Measurements from ENCODE around the gene CLK2. TPM values are rescaled to one million over a fixed set of nuclear protein-coding genes. Genes with fewer than 3 reads are reported as not detected.

CLK2 gene
- total RNA-seq, 2 experiments from 2014 or later, result 78.0 to 82.0 TPM

DNA sequence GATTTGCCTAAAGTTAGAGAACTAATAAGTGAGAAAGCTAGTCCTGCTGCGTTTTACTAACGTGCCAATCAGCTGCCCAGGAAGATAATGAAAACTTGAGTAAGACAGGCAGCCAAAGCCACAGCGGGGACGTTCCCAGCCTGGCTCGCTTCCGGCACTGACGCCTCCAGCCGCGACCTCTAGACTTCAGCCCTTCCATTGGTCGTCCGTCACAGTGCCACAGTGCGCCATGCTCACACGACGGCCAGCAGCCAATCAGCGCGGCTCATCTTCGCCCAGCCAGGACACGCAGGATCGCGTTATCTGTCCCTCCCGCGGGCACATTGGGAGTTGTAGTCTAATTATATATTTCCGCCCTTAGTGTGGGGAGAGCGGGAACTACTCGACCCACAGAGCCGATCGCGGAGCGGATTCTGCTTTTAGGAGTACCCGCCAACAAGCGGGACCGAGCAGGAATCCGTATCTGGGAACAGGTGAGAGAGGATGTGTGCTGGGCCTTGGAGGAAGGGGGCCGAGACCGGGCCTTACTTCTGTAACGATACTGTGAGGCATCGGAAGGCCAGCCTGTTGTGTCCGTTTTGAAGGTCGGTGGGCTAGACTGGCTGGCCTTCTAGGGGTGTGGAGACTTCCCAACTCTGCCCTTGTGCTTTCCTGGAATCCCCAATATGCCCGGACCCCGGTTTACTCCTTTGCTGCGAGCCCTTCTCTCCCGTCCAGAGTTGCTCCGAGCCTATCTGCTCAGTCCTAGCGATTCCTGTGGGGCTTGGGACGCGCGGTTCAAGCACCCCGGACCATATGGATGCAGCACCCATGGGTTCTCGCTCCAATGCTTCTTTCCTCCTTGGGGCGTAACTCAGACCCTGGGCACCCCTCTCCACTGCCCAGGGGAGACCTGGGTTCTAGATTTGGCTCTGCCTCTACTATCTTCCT, 35.5 kb upstream of the CLK2 start, which contains the start of gene FDPS:
FDPS (plus strand) TSS at position 374 of the 930 bp plus-strand sequence. CDS start 924 bp downstream, outside the sequence.
- ChIA-PET CTCF (interaction anchor here (0.6 to 2.3 kb wide), 9 partner anchors 8 to 136 kb away, joined by 3 to 39 read pairs (median 4); partner anchors contain the start of genes KRTCAP2 and RUSC1), POLR2A (interaction anchor here (0.7 to 6.1 kb wide), 16 partner anchors 9 to 255 kb away, joined by 3 to 50 read pairs (median 4); partner anchors contain the start of genes CLK2, HCN3, KRTCAP2 and RUSC1)
- Mint-ChIP-seq H3K36me3 (ENCODE audit: low read depth) (peaks cover 44% of the 10 kb centered on the region), H3K27ac (peak within 1 kb of the TSS; percentile 97), H3K9me3 (no peaks in the 10 kb centered on the region), H3K27me3 (no peaks in the 10 kb centered on the region), H3K4me1 (peaks cover 50% of the 10 kb centered on the region), H3K4me3 (peak within 1 kb of the TSS; percentile 92)
- DNase-seq, result peak; percentile 99

DNA sequence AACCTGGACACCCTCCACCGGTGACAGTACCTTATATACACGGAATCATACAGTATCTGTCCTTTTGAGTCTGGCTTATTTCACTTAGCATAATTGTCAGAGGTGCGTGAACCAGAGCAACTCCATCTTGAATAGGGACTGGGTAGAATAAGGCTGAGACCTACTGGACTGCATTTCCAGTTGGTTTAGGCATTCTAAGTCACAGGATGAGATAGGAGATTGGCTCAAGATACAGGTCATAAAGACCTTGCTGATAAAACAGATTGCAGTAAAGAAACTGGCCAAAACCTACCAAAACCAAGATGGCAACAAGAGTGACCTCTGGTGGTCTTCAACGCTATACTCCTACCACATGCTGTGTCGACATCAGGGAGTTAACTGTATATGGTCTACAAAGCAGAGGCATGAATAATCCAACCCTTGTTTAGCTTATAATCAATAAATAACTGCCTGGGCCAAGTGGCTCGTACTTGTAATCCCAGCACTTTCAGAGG, 34.0 kb upstream of the CLK2 start:
- peaks cover 40% of the 10 kb centered on the region for H3K4me1 Mint-ChIP-seq
- POLR2A ChIA-PET, result interaction anchor here (0.9 to 6.1 kb wide), 9 partner anchors 11 to 155 kb away, joined by 3 to 50 read pairs (median 6); partner anchors contain the start of genes CLK2, RUSC1 and SCAMP3
- CTCF ChIA-PET, result interaction anchor here (0.8 to 2.3 kb wide), 8 partner anchors 14 to 135 kb away, joined by 3 to 39 read pairs (median 4); partner anchors contain the start of genes KRTCAP2 and RUSC1

DNA sequence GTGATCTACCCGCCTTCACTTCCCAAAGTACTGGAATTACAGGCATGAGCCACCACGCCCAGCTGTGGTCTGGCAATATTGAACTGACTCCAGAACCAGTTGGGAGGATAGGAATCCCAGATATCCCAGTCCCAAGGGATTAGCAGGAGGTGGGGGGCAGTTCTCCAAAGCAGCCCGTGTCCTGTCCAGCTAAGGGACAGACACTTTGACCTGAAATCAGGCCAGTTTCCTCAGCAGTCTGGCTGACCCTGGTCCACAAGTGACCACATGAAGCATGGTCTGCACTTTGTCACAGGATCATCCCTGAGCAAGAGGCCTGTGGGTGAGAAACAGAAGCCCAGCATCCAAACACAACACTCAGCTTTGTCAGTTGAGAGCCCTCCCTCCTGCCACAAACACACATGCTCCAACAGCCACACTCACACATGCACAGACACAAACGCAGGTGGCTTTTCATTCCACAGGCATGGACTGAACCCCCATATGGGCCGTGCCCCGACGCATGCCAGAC, 32.6 kb upstream of the CLK2 start:
- ChIA-PET POLR2A (interaction anchor here (1.7 kb wide), 1 partner anchor 33 kb away, joined by 3 read pairs; the partner anchor contains the start of gene CLK2), CTCF (interaction anchor here (0.6 to 0.8 kb wide), 3 partner anchors 18 to 300 kb away, joined by 3 read pairs; no protein-coding TSS in a partner anchor)
- Mint-ChIP-seq H3K4me1 (peaks cover 27% of the 10 kb centered on the region), H3K4me3 (no peak overlapping the region), H3K27me3 (no peaks in the 10 kb centered on the region), H3K27ac (peak overlapping the region; percentile 21), H3K9me3 (no peaks in the 10 kb centered on the region), H3K36me3 (ENCODE audit: low read depth) (peaks cover 20% of the 10 kb centered on the region)
- no peak for DNase-seq

More for the DNA sequence above, 34.0 kb upstream of the CLK2 start:
- peak overlapping the region; percentile 97 for H3K27ac Mint-ChIP-seq
- peaks cover 32% of the 10 kb centered on the region for H3K36me3 Mint-ChIP-seq (ENCODE audit: low read depth)
- H3K4me3 Mint-ChIP-seq, result peak overlapping the region; percentile 17
- DNase-seq, result no peak
- no peaks in the 10 kb centered on the region for H3K9me3 Mint-ChIP-seq
- H3K27me3 Mint-ChIP-seq, result no peaks in the 10 kb centered on the region

DNA sequence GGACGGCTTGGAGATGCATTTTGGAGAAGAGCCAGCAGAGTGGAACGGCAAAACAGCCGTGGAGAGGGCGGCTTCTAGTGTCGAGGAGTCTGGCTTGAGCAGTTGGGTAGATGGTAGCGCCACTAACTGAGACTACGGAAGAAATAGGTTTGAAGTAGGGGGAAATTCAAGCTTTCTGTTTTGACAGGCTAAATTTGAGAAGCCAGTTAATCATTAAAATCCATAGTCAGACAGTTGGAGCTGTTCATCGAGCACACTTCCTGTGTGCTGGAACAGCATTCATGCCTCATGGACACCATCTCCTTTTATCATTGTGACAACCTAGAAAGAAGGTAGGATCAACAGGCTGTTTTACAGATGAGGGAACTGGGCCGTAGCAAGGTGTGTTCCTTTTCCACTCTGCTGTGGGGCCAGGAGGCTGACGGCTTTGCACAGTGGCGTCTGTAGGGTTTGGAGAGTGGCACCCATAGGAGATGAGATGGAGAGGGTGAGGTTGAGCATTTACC, 31.3 kb upstream of the CLK2 start:
- no peak for DNase-seq
- ChIA-PET POLR2A (interaction anchor here (0.7 to 1.7 kb wide), 2 partner anchors 32 to 43 kb away, joined by 3 to 4 read pairs; partner anchors contain the start of genes CLK2 and SCAMP3), CTCF (interaction anchor here (0.6 kb wide), 1 partner anchor 313 kb away, joined by 3 read pairs; no protein-coding TSS in a partner anchor)
- Mint-ChIP-seq H3K4me3 (no peak overlapping the region), H3K4me1 (peaks cover 15% of the 10 kb centered on the region), H3K36me3 (ENCODE audit: low read depth) (peaks cover 6% of the 10 kb centered on the region), H3K9me3 (no peaks in the 10 kb centered on the region), H3K27me3 (no peaks in the 10 kb centered on the region), H3K27ac (no peak overlapping the region)

DNA sequence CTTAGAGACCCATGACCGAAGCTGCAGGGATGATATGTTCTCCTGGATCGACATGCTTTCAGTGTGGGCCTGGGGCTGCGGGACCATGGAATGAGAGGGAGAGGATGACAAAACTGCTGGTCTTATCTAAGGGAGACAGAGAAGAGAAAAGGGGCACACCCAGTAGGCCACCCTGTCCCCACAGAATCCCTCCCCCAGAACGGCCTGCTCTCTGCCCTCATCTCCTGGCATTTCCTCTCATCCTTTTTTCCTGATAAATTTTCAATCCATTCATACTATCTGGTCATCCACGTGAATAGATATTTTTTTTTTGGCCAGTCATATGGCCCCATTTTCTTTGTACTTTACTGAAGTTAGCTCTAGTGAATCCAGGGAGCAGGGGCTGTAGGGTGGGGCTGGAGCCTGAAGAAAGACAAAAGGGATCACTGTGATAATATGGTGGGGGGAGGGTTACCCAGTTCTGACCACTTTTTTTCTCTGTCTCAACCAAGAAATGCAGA, 28.1 kb upstream of the CLK2 start, which contains the start of gene PKLR:
PKLR (minus strand) TSS at position 97 of the 500 bp plus-strand sequence; CDS start at position 54, 43 bp downstream.
- DNase-seq, result no peak
- Mint-ChIP-seq H3K36me3 (ENCODE audit: low read depth) (no peaks in the 10 kb centered on the region), H3K9me3 (no peaks in the 10 kb centered on the region), H3K27ac (no peak within 1 kb of the TSS), H3K4me3 (no peak within 1 kb of the TSS), H3K4me1 (peaks cover 3% of the 10 kb centered on the region), H3K27me3 (peaks cover 13% of the 10 kb centered on the region)
- POLR2A ChIA-PET, result no interaction called here
- CTCF ChIA-PET, result interaction anchor here (1.0 kb wide), 1 partner anchor 107 kb away, joined by 7 read pairs; no protein-coding TSS in a partner anchor

DNA sequence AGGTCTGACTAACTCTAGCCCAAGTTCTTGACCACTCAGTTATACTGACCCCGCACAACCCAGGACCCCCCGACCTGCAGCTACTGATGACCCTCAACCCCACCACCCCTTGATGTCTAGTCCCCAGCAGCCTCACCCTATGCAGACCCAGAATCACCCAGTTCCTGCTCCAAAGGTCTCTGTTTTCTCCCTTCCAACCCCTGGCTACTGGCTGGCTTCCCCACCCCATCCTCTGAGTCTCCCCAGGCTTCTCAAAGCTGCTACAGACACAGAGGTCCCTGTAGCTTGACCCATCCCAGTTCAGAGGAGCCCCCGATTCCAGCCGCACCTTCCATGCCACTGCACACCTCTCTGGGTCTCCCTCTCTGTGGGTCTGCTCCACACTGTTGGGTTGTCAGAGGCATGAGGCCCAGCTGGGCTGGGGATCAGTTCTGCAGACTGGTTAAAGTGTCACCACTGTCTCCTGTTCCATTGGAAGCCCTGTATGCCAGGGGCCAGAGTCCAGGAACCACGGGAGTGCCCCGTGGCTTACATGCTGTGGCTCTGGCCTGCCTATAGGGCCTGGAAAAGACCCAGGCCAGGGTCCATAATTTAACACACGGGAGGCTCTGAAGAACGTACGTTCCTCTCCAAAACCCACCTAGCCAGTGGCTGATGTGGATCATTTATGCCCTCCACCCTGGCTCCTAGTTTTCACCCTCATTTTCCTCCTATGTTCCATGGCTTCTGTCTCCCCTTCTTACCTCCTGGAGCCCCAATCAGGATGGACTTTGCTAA, 27.4 kb upstream of the CLK2 start:
- ChIA-PET POLR2A (interaction anchor here (1.2 kb wide), 1 partner anchor 28 kb away, joined by 3 read pairs; no protein-coding TSS in a partner anchor), CTCF (no interaction called here)
- no peak overlapping the region for H3K4me3 Mint-ChIP-seq

DNA sequence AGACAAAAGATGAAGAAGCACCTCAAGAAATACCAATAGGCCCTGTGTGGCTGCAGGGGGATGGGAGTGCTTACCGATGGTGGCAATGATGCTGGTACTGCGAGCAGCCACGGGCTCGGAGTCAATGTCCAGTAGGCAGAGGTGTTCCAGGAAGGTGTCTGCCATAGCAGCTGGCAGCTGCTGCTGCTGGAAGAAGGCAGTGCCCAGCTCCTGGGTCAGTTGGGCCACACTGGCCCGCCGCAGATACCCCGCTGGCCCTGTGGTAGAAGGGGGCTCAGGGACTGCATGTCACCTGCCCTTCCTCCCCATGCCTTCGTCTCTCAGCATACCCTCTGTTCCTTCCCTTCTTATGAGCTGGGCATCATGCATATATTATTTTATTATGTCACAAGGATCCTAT, 26.7 kb upstream of the CLK2 start:
- H3K4me3 Mint-ChIP-seq, result no peak overlapping the region
- H3K4me1 Mint-ChIP-seq, result peaks cover 4% of the 10 kb centered on the region
- peaks cover 22% of the 10 kb centered on the region for H3K27me3 Mint-ChIP-seq
- CTCF ChIA-PET, result no interaction called here
- no peaks in the 10 kb centered on the region for H3K9me3 Mint-ChIP-seq
- no peak for DNase-seq
- no peaks in the 10 kb centered on the region for H3K36me3 Mint-ChIP-seq (ENCODE audit: low read depth)
- H3K27ac Mint-ChIP-seq, result no peak overlapping the region
- POLR2A ChIA-PET, result interaction anchor here (0.7 to 1.2 kb wide), 2 partner anchors 23 to 27 kb away, joined by 3 read pairs; no protein-coding TSS in a partner anchor

More for the DNA sequence above, 27.4 kb upstream of the CLK2 start:
- Mint-ChIP-seq H3K4me1 (peaks cover 1% of the 10 kb centered on the region), H3K27me3 (peaks cover 18% of the 10 kb centered on the region), H3K9me3 (no peaks in the 10 kb centered on the region), H3K27ac (no peak overlapping the region), H3K36me3 (ENCODE audit: low read depth) (no peaks in the 10 kb centered on the region)
- no peak for DNase-seq

DNA sequence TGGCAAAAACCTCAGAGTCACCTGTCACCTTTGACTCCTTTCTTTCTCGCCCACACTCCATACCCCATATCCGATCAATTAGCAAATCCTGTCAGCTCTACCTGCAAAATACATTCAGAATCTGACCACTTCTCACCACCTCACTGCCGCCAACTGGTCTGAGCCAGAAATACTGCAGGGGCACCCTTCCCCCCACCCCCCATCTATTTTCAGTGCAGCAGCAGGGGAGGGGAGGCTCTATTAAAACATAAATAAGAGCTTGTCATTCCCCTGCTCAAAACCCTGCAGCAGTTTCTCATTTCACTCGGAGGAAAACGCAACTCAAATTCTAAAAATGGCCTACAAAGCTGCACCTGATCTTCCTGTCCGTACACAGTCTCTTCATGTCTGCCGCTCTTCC, 24.1 kb upstream of the CLK2 start:
- ChIA-PET POLR2A (interaction anchor here (1.1 kb wide), 1 partner anchor 20 kb away, joined by 3 read pairs; no protein-coding TSS in a partner anchor), CTCF (no interaction called here)
- H3K36me3 Mint-ChIP-seq (ENCODE audit: low read depth), result no peaks in the 10 kb centered on the region
- no peaks in the 10 kb centered on the region for H3K9me3 Mint-ChIP-seq
- H3K4me3 Mint-ChIP-seq, result no peak overlapping the region
- H3K27me3 Mint-ChIP-seq, result peaks cover 39% of the 10 kb centered on the region
- peaks cover 8% of the 10 kb centered on the region for H3K4me1 Mint-ChIP-seq
- H3K27ac Mint-ChIP-seq, result no peak overlapping the region
- DNase-seq, result no peak

DNA sequence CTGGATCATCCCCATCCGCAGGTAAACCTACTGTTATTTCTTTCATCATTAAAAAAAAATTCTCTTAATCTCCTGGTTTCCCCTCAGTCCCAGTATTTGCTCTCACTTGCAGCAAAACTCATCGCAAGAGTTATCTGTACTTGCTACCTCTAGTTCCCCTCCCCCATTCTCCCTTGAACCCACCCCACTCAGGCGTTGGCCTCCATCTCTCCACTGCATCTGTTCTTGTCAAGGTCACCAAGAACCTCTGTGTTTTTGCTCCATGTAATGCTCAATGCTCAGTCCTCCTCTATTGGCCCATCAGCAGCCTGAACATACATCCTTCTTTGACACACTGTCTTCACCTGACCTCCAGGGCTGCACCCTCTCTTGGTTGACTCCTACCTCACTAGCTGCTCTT, 23.4 kb upstream of the CLK2 start:
- POLR2A ChIA-PET, result no interaction called here
- CTCF ChIA-PET, result no interaction called here
- Mint-ChIP-seq H3K9me3 (no peaks in the 10 kb centered on the region), H3K36me3 (ENCODE audit: low read depth) (no peaks in the 10 kb centered on the region), H3K4me3 (no peak overlapping the region), H3K27me3 (peaks cover 43% of the 10 kb centered on the region), H3K4me1 (peaks cover 8% of the 10 kb centered on the region), H3K27ac (no peak overlapping the region)
- DNase-seq, result no peak

DNA sequence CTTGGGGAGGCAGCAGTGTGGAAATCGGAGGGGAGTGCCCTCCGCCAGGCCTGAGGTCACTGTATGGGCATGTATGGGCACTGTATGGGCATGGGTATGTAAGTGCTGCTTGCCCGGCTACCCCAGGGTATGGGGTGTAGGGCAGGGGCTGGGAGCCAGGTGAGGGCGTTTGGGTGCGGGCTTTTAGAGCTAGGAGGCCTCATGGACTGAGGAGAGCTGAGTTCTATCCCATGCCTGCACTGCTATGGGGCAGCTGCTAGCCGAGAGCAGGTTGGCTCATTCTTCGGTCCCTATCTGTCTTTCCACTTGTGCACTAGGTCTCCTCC, 22.6 kb upstream of the CLK2 start:
- Mint-ChIP-seq H3K27ac (no peak overlapping the region), H3K36me3 (ENCODE audit: low read depth) (no peaks in the 10 kb centered on the region), H3K27me3 (peaks cover 46% of the 10 kb centered on the region), H3K4me3 (no peak overlapping the region), H3K9me3 (no peaks in the 10 kb centered on the region), H3K4me1 (peaks cover 8% of the 10 kb centered on the region)
- DNase-seq, result no peak
- POLR2A ChIA-PET, result no interaction called here
- CTCF ChIA-PET, result no interaction called here

DNA sequence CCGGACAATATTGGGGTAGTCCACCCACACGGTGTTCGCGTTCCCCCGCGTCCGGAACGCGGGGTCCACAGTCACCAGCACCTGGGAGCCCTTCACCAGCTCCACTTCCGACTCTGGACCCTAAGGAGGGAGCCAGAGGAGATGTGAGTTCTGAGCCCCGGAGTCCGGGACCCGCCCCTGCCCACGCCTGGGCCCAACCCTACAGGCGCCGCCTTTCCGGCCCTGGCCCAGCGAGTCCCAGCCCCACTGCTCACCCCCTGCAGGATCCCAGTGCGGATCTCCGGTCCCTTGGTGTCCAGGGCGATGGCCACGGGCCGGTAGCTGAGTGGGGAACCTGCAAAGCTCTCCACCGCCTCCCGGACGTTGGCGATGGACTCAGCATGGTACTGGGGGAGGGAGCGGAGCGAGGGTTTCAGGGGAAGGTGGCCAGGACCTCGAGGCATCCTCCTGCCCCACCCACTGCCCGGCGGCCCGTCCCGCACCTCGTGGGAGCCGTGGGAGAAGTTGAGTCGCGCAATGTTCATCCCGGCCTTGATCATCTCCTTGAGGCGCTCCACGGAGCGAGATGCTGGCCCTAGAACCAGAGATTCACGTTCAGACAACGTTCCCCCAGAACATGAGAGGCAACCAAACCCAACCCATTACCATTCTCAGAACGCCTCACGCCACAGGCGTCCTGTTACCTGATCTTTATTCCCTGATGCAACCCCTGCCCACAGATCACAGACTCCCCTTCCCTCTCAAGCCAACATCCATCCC, 22.1 kb upstream of the CLK2 start:
- no peak for DNase-seq
- Mint-ChIP-seq H3K4me3 (no peak overlapping the region), H3K27ac (no peak overlapping the region), H3K4me1 (peaks cover 8% of the 10 kb centered on the region), H3K27me3 (peaks cover 46% of the 10 kb centered on the region), H3K36me3 (ENCODE audit: low read depth) (no peaks in the 10 kb centered on the region), H3K9me3 (no peaks in the 10 kb centered on the region)
- CTCF ChIA-PET, result interaction anchor here (0.5 kb wide), 1 partner anchor 18 kb away, joined by 4 read pairs; no protein-coding TSS in a partner anchor
- POLR2A ChIA-PET, result no interaction called here
